Right lobe of liver (tissue), 6 donors: ENCODE data around the gene PLXNA4. TPM values are rescaled to one million over a fixed set of nuclear protein-coding genes. Genes with fewer than 3 reads are reported as not detected.

Source experiments
- ATAC-seq, 4 donors: fragments of 200-7000 bp; cut with Tn5 transposase; one replicate each; pipeline ENCODE4 v1.9.1; 2020; ENCODE audit warnings: mild to moderate bottlenecking in 4 of 4, moderate library complexity in 4 of 4
- DNase-seq, 3 donors: peaks; one replicate each; pipeline ENCODE4 v3.0.0-alpha.2; 2020
- H3K27ac ChIP-seq, 3 donors: fragments of 200-600 bp; one replicate each; pipeline ENCODE4 v1.8.0; 2022
- H3K27me3 ChIP-seq, 2 donors: fragments of 200-600 bp; one replicate each; pipeline ENCODE4 v1.8.0; 2022
- H3K36me3 ChIP-seq, 4 donors: fragments of 200-600 bp; sonication (generic) in 1 of 4; one replicate each; pipeline versions ENCODE4 v1.5.1 to v1.8.0; 2017 to 2022; ENCODE audit warnings: control low read depth in 1 of 4
- H3K4me1 ChIP-seq, 4 donors: fragments of 200-600 bp; sonication (generic) in 1 of 4; one replicate each; pipeline versions ENCODE4 v1.5.1 to v1.8.0; 2017 to 2022; ENCODE audit warnings: control low read depth in 1 of 4
- H3K4me3 ChIP-seq, 3 donors: fragments of 200-600 bp; one replicate each; pipeline ENCODE4 v1.8.0; 2022
- H3K9me3 ChIP-seq, 4 donors: fragments of 200-600 bp; sonication (generic) in 1 of 4; one replicate each; pipeline versions ENCODE4 v1.5.1 to v1.8.0; 2017 to 2022; ENCODE audit warnings: control low read depth in 1 of 4
- CTCF ChIP-seq, 4 donors: fragments of 200-600 bp in 3 of 4; fragments of 450-650 bp in 1 of 4; IDR thresholded peaks; one replicate each; pipeline versions ENCODE4 v1.5.1 to v1.8.0; 2016 to 2022; ENCODE audit warnings: antibody characterized with exemption in 4 of 4, mild to moderate bottlenecking in 2 of 4
- POLR2A ChIP-seq: fragments of 450-650 bp; IDR thresholded peaks from one replicate; pipeline ENCODE4 v1.6.1; 2017; ENCODE audit warnings: antibody characterized with exemption, mild to moderate bottlenecking
- WGBS: methylation state at CpG from one replicate; pipeline ENCODE4 v1.1.6; 2018; ENCODE audit warnings: low coverage, low lambda C conversion rate; ENCODE audit not compliant: insufficient coverage; ENCODE audit errors: missing lambda C conversion rate; 5-methylcytosine and 5-hydroxymethylcytosine counted together
- intact Hi-C, 2 donors: fragments of 100-400 bp; cut with DNase I; formaldehyde crosslinking; loops; one replicate each; pipeline versions ENCODE4 v1.11.2 to v1.14.1; 2022
- total RNA-seq, 6 experiments: library from RNA; depleted of rRNA in 2 of 6; stranded (reverse); fragments of >200 nt in 2 of 6; fragmentation: NEBNext Ultra II Directional in 3 of 6; extraction: Animal tissue kit (Norgen Biotek cat#: 25700) in 3 of 6; gene quantifications; one replicate each; pipeline versions ENCODE4 v1.1.0 to v1.2.4, GENCODE V29; 2016 to 2023
- donor health status: DM: no; HTN: yes; CAD: no.
- donor health status: DM: no; HTN: no; CAD: no.
- donor health status: DM: no; HTN: no; CAD: no.
- donor health status: DM: no; HTN: yes; CAD: no.
- donor health status: DM: no; HTN: yes; CAD: no.

The PLXNA4 gene
- total RNA-seq, 6 experiments from 2014 or later, result 0.17 to 0.90 (median 0.30) TPM

GRCh38 chr7:132537456-132538145 is 38.7 kb downstream of the PLXNA4 start:
- Histone ChIP-seq H3K9me3 (no peaks in the 10 kb centered on the region), H3K36me3 (no peaks in the 10 kb centered on the region), H3K4me1 (no peaks in the 10 kb centered on the region), H3K27ac (no peak overlapping the region), H3K27me3 (no peaks in the 10 kb centered on the region), H3K4me3 (no peak overlapping the region)
- WGBS, result 69% methylated on average over 7 of the region's 8 CpGs
- DNase-seq, result no peak
- TF ChIP-seq POLR2A (no peak), CTCF (IDR thresholded peaks at IDR 0.05) (no peak)
- intact Hi-C loops, result no loop called here
- ATAC-seq, result peak in 3 of 4 donors; percentile 46 to 48 (median 48)

GRCh38 chr7:132536654-132537395 is 39.4 kb downstream of the PLXNA4 start:
- H3K4me1 ChIP-seq, result no peaks in the 10 kb centered on the region
- no peaks in the 10 kb centered on the region for H3K27me3 ChIP-seq
- 11% methylated on average over 1 of the region's 13 CpGs for whole genome bisulfite sequencing
- H3K9me3 ChIP-seq, result no peaks in the 10 kb centered on the region
- TF ChIP-seq POLR2A (no peak), CTCF (IDR thresholded peaks at IDR 0.05) (no peak)
- no peak overlapping the region for H3K4me3 ChIP-seq
- ATAC-seq (no peak), DNase-seq (no peak)
- H3K36me3 ChIP-seq, result no peaks in the 10 kb centered on the region
- H3K27ac ChIP-seq, result no peak overlapping the region
- intact Hi-C loops, result no loop called here

GRCh38 chr7:132533916-132534315 is 42.4 kb downstream of the PLXNA4 start:
- intact Hi-C loops, result no loop called here
- DNase-seq, result no peak
- no peaks in the 10 kb centered on the region for H3K36me3 ChIP-seq
- H3K4me1 ChIP-seq, result no peaks in the 10 kb centered on the region
- H3K4me3 ChIP-seq, result no peak overlapping the region
- no peaks in the 10 kb centered on the region for H3K9me3 ChIP-seq
- no peak for ATAC-seq
- no peak for TF ChIP-seq CTCF (IDR thresholded peaks at IDR 0.05)
- no peak for TF ChIP-seq POLR2A
- H3K27ac ChIP-seq, result no peak overlapping the region
- 53% methylated on average over 2 of the region's 2 CpGs for WGBS
- H3K27me3 ChIP-seq, result no peaks in the 10 kb centered on the region

GRCh38 chr7:132532281-132532680 is 44.0 kb downstream of the PLXNA4 start:
- no peak overlapping the region for H3K27ac ChIP-seq
- H3K9me3 ChIP-seq, result no peaks in the 10 kb centered on the region
- TF ChIP-seq POLR2A (no peak), CTCF (IDR thresholded peaks at IDR 0.05) (no peak)
- H3K4me1 ChIP-seq, result peaks cover 0 to 1% (median 0%) of the 10 kb centered on the region in 4 donors
- intact Hi-C loops, result no loop called here
- ATAC-seq (no peak), DNase-seq (no peak)
- WGBS, result 59% methylated on average over 4 of the region's 4 CpGs
- no peaks in the 10 kb centered on the region for H3K27me3 ChIP-seq
- no peak overlapping the region for H3K4me3 ChIP-seq
- H3K36me3 ChIP-seq, result no peaks in the 10 kb centered on the region
